ENCODE results near the gene LDLRAD3.

The LDLRAD3 gene

DNA sequence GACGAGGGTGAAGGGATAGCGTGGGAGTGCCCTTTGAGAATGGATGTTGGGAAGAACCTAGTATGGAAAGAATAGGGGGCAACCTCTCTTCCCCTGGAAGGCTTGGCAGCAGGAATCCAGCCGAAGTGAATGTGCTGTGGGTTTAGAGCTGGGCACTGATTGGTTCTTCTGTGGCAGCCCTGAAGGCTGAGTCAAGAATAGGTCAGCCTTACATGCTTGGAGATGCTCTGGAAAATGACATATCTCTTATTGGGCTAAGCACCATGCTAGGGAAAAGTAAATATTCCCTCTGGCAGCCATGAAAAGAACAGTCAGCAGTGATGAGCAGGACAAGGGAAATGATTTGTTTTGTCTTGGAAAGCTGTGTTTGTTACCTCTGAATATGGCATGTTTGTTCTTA is 195.9 kb downstream of the LDLRAD3 start:
- TF ChIP-seq, protein P1, sequence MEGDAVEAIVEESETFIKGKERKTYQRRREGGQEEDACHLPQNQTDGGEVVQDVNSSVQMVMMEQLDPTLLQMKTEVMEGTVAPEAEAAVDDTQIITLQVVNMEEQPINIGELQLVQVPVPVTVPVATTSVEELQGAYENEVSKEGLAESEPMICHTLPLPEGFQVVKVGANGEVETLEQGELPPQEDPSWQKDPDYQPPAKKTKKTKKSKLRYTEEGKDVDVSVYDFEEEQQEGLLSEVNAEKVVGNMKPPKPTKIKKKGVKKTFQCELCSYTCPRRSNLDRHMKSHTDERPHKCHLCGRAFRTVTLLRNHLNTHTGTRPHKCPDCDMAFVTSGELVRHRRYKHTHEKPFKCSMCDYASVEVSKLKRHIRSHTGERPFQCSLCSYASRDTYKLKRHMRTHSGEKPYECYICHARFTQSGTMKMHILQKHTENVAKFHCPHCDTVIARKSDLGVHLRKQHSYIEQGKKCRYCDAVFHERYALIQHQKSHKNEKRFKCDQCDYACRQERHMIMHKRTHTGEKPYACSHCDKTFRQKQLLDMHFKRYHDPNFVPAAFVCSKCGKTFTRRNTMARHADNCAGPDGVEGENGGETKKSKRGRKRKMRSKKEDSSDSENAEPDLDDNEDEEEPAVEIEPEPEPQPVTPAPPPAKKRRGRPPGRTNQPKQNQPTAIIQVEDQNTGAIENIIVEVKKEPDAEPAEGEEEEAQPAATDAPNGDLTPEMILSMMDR (IDR thresholded peaks at IDR 0.05; ENCODE audit: low read depth, low read length, missing control alignments), result no peak
- DNase-seq (ENCODE audit: low read depth), result no peak
- H3K4me3 ChIP-seq (ENCODE audit: low read depth, low read length), result no peak overlapping the region
- in situ Hi-C loops (cut with HindIII; ENCODE audit: low sequenced_read_pairs), result no loop called here

DNA sequence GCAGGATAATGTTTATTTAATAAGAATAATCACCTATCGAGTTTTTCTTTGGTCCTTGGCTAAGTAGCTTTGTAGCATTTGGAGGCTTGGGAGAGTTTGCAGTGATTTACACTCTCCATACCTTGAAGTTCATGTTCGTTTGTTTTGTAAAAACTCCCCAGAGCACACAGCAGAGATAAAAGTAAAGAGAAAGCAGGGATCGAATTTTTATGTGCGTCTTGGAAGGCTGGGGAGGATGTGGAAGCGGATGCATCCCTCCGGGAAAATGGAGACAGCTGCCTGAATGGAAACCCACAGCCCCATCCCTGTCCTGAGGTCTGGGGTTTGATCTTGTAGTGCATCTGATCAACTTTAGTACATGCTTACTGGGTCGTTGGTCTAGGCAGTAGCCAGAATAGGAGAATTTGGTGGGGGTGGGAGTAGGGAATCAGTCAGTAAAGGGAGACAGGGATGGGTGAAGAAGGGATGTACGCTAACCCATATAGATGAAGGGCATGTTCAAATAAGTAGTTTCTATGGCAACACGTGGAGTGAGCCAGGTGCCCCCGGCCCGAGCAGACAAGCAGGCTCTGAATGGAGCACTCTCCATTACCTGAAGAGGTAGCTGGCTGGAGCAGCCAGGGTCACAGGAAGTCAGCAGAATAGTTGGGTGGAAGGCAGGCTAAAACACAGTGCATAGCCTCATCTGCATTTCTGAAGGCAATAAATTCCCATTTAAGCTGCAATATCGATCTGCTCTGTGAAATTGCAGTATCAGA is 197.5 kb downstream of the LDLRAD3 start:
- TF ChIP-seq, protein P1 (IDR thresholded peaks at IDR 0.05; ENCODE audit: low read depth, low read length, missing control alignments), result no peak
- in situ Hi-C loops (cut with HindIII; ENCODE audit: low sequenced_read_pairs), result no loop called here
- no peak for DNase-seq (ENCODE audit: low read depth)
- no peak overlapping the region for H3K4me3 ChIP-seq (ENCODE audit: low read depth, low read length)

DNA sequence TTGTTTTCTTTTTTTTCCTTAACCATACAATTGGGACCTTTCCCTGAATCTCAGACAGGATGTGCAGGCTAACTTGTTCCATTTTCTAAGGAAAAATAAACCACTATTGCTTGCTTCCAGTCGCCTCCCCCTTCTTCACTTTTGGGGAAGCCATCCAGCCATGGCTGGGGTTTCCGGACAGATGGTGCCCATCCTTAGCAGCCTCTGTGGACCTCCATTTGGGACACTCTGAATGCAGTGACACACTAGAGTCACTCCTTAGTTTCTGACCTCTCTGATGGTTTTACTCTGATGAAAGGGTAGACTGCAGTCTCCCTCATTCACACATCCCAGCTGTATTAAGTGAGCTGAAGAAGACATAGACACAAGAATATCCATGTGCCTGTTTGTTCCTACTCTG is 198.1 kb downstream of the LDLRAD3 start:
- TF ChIP-seq, protein P1 (IDR thresholded peaks at IDR 0.05; ENCODE audit: low read depth, low read length, missing control alignments), result no peak
- no peak for DNase-seq (ENCODE audit: low read depth)
- in situ Hi-C loops (cut with HindIII; ENCODE audit: low sequenced_read_pairs), result no loop called here
- H3K4me3 ChIP-seq (ENCODE audit: low read depth, low read length), result no peak overlapping the region

DNA sequence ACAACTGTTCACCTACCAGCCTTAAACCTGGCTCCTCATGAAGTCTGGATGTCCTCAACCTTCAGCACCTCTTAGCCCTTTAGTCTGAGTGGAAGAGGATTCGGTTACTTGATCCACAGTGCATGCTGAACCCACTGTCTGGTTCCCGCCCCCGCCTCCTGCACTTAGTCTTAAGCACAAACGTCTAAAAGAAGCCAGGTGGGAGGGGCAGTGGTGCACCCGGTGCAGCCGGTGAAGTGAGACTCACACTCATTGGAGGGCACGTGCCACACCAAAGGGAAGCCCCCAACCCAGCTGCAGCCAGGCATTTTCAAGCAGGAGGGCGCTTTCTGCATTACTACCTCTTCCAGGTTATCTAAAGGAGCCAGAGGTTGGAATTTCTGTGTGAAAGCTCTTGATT is 198.6 kb downstream of the LDLRAD3 start:
- DNase-seq (ENCODE audit: low read depth), result no peak
- in situ Hi-C loops (cut with HindIII; ENCODE audit: low sequenced_read_pairs), result no loop called here
- TF ChIP-seq, protein P1 (IDR thresholded peaks at IDR 0.05; ENCODE audit: low read depth, low read length, missing control alignments), result no peak
- H3K4me3 ChIP-seq (ENCODE audit: low read depth, low read length), result no peak overlapping the region

DNA sequence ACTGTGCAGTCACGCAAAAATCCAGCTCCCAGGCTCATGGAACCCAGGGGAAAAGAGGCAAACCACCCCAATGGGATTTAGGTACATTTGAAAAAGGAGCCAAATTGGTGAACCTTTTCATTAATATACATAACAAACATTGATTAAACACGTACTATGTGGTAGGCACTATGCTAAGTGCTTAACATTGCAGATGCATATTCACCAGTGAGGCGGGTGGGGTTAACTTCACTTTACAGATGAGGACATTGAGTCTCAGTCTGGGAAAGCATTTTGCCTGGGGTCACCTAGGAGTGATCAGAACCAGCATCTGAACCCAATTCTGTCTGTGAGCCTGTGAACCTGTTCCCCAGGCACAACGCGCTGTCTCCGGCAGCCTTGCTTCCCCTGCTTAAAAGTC is 199.0 kb downstream of the LDLRAD3 start:
- in situ Hi-C loops (cut with HindIII; ENCODE audit: low sequenced_read_pairs), result no loop called here
- TF ChIP-seq, protein P1 (IDR thresholded peaks at IDR 0.05; ENCODE audit: low read depth, low read length, missing control alignments), result no peak
- no peak for DNase-seq (ENCODE audit: low read depth)
- no peak overlapping the region for H3K4me3 ChIP-seq (ENCODE audit: low read depth, low read length)

DNA sequence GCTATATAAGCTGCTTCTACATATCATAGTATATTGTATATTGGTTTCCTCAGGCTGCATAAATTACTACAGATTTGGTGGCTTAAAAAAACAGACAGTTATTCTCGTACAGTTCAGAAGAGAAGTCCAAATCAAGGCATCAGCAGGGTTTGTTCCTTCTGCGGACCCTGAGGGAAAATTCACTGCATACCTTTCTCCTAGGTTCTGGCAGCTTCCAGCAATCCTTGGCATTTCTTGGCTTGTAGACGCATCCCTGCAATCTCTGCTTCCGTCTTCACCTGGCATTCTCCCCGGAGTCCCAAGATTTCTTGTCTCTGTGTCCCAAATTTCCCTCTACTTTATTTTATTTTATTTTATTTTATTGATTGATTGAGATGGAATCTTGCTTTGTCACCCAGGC is 202.6 kb downstream of the LDLRAD3 start:
- in situ Hi-C loops (cut with HindIII; ENCODE audit: low sequenced_read_pairs), result no loop called here
- no peak overlapping the region for H3K4me3 ChIP-seq (ENCODE audit: low read depth, low read length)

More for the DNA sequence above, 202.6 kb downstream of the LDLRAD3 start:
- TF ChIP-seq, protein P1 (IDR thresholded peaks at IDR 0.05; ENCODE audit: low read depth, low read length, missing control alignments), result no peak
- no peak for DNase-seq (ENCODE audit: low read depth)

All from astrocyte of the cerebellum (primary cell).